ENCODE measurements around the gene ADAP1.

DNA sequence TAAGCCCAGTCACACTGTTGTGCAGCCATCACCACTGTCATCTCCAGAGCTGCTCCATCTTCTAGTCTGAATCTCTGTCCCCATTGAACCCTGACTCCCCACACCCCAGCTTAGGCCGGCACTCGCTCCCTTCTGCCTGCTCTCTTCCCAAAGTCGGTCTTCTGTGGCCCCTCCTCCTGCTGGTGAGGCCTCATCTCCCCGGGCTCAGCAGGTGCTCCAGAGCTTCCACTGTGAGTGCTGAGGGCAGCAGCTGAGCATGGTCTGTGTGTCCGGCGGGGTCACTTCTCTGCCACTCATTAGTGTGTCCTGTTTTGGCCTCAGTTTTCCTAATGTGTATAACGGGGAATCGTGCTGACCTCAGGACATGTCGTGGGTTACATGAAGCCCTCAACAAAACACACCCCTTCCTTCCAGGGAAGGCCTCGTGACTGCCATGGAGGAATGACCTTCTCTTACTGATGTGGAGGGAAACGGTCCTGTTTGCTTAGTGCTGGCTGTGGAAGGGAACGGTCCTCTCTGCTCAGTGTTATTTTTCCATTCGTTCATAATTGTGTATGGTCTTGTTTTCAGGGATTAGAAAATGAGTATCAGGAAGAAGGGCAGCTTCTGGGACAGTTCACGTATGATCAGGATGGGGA lies 82.5 kb downstream of the ADAP1 start:
- TF ChIP-seq ELK4 (CRISPR knock-in tag; IDR thresholded peaks at IDR 0.05; ENCODE audit: borderline replicate concordance) (no peak), TCF7 (IDR thresholded peaks at IDR 0.05; ENCODE audit: low read depth) (no peak), CEBPB (IDR thresholded peaks at IDR 0.05; ENCODE audit: borderline replicate concordance, low read depth, low read length) (no peak), ZNF563 (CRISPR knock-in tag; IDR thresholded peaks at IDR 0.05) (no peak)
- TF ChIP-seq, protein P1, sequence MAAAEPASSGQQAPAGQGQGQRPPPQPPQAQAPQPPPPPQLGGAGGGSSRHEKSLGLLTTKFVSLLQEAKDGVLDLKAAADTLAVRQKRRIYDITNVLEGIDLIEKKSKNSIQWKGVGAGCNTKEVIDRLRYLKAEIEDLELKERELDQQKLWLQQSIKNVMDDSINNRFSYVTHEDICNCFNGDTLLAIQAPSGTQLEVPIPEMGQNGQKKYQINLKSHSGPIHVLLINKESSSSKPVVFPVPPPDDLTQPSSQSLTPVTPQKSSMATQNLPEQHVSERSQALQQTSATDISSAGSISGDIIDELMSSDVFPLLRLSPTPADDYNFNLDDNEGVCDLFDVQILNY (CRISPR knock-in tag; conservative IDR thresholded peaks at IDR 0.05) = no peak
- TF ChIP-seq, protein P2, sequence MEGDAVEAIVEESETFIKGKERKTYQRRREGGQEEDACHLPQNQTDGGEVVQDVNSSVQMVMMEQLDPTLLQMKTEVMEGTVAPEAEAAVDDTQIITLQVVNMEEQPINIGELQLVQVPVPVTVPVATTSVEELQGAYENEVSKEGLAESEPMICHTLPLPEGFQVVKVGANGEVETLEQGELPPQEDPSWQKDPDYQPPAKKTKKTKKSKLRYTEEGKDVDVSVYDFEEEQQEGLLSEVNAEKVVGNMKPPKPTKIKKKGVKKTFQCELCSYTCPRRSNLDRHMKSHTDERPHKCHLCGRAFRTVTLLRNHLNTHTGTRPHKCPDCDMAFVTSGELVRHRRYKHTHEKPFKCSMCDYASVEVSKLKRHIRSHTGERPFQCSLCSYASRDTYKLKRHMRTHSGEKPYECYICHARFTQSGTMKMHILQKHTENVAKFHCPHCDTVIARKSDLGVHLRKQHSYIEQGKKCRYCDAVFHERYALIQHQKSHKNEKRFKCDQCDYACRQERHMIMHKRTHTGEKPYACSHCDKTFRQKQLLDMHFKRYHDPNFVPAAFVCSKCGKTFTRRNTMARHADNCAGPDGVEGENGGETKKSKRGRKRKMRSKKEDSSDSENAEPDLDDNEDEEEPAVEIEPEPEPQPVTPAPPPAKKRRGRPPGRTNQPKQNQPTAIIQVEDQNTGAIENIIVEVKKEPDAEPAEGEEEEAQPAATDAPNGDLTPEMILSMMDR (CRISPR knock-in tag; IDR thresholded peaks at IDR 0.05) = no peak
